Measurements from ENCODE around the gene HK3.

HK3 gene

DNA sequence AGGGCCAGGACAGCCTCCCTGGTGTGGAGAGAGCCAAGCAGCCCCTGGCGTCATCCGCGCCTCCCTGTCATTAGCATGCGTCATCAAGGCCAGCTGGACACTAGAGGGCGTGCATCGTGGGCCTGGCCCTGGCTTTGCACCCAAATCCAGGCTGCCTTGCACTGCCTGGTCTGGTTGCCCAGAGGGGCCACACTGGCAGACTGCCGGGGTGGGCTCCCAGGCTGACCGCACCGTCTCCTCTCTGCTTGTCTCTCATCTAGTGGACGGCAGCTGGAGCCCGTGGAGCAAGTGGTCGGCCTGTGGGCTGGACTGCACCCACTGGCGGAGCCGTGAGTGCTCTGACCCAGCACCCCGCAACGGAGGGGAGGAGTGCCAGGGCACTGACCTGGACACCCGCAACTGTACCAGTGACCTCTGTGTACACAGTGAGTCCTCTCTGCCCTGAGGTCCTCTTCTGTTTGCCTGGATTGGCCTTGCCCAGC, 29.0 kb downstream of the HK3 start:
- TF ChIP-seq, protein P1, sequence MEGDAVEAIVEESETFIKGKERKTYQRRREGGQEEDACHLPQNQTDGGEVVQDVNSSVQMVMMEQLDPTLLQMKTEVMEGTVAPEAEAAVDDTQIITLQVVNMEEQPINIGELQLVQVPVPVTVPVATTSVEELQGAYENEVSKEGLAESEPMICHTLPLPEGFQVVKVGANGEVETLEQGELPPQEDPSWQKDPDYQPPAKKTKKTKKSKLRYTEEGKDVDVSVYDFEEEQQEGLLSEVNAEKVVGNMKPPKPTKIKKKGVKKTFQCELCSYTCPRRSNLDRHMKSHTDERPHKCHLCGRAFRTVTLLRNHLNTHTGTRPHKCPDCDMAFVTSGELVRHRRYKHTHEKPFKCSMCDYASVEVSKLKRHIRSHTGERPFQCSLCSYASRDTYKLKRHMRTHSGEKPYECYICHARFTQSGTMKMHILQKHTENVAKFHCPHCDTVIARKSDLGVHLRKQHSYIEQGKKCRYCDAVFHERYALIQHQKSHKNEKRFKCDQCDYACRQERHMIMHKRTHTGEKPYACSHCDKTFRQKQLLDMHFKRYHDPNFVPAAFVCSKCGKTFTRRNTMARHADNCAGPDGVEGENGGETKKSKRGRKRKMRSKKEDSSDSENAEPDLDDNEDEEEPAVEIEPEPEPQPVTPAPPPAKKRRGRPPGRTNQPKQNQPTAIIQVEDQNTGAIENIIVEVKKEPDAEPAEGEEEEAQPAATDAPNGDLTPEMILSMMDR (IDR thresholded peaks at IDR 0.05; ENCODE audit: control extremely low read depth, extremely low read depth, low read depth, missing control alignments): no peak
- ChIA-PET POLR2A (interaction anchor here (0.6 kb wide), 1 partner anchor 116 kb away, joined by 3 read pairs; no protein-coding TSS in a partner anchor), CTCF (no interaction called here)
- no peak for DNase-seq (ENCODE audit: extremely low spot score)

DNA sequence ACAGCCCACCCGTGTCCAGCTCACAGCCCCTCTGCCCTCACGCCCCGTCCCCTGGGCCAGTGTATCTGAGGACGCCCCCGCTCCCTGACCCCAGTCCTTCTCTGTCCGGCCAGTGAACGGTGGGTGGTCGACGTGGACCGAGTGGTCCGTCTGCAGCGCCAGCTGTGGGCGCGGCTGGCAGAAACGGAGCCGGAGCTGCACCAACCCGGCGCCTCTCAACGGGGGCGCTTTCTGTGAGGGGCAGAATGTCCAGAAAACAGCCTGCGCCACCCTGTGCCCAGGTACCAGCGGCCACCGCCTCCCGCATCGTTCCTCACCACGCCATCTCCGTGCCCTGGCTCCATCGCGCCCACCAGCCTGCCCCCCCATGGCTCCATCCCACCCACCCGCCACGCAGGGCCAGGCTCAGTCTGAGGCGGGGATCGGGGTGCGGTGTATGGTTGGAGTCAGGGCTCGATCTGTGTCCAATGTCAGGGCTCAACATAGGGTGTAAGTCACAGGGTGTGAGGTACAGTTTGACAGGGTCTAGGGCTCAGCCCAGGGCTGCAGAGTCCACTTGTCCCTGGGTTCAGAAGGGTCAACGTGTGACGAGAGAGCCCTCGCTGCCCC, 29.5 kb downstream of the HK3 start:
- no peak for DNase-seq (ENCODE audit: extremely low spot score)
- CTCF ChIA-PET: no interaction called here
- TF ChIP-seq, protein P1 (IDR thresholded peaks at IDR 0.05; ENCODE audit: control extremely low read depth, extremely low read depth, low read depth, missing control alignments): no peak
- POLR2A ChIA-PET: no interaction called here

DNA sequence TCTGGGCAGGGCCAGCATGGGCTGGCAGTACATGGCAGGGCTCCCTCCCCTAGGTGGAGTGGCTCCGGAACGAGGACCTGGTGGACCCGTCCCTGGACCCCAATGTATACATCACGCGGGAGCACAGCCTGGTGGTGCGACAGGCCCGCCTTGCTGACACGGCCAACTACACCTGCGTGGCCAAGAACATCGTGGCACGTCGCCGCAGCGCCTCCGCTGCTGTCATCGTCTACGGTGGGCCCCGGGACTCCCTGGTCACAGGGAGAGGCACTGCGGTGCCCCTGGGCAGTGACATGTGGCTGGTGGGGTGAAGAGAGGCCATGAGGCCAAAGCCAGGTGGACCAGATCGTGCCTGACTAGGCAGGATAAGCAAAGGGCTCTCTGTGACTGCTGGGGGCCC, 30.4 kb downstream of the HK3 start:
- DNase-seq (ENCODE audit: extremely low spot score): no peak
- TF ChIP-seq, protein P1 (IDR thresholded peaks at IDR 0.05; ENCODE audit: control extremely low read depth, extremely low read depth, low read depth, missing control alignments): no peak
- ChIA-PET POLR2A (no interaction called here), CTCF (no interaction called here)

DNA sequence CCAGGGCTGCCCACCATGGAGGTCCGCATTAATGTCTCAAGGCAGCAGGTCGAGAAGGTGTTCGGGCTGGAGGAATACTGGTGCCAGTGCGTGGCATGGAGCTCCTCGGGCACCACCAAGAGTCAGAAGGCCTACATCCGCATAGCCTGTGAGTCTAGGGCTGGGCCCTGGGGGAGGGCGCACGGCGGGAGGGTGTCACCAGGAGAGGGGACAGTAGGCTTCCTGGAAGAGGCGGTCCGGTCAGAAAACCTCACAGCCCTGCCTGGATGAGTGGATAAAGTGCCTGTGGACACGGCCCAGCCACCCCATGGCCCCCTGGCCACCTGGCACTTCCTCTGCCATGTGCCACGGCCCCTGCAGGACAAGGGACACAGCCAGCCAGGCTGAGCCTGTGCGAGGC, 31.0 kb downstream of the HK3 start:
- TF ChIP-seq, protein P1 (IDR thresholded peaks at IDR 0.05; ENCODE audit: control extremely low read depth, extremely low read depth, low read depth, missing control alignments): no peak
- POLR2A ChIA-PET: no interaction called here
- CTCF ChIA-PET: interaction anchor here (2.0 kb wide), 1 partner anchor 8 kb away, joined by 5 read pairs; no protein-coding TSS in a partner anchor
- DNase-seq (ENCODE audit: extremely low spot score): no peak

DNA sequence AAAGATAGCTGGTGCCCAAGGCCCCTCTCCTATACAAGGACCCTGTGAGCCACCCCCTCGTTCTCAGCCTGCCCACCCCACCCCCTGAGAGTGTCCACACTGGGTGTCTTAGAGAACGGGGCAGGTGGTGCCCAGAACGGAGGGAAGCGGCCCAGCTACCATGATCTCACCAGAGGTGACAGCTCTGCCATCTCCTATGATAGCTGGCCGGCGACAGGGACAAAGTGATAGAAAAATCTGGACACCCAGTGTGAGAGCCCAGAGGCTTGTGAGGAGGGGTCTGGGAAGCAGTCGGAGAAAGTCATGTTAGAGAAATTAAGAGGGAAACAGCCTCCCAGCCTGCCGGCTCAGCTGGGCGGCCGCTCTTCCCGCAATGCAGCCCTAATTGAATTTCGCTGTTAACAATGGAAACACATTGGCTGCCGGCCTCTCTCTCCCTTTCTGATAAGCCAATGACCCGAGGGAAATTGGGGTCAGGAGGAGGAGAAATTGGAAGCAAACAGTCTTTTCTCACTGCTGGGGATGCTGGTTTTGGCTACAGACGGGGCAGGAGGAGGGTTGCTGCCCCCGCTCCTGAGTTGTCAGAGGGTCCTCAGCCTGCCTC, 32.3 kb downstream of the HK3 start:
- ChIA-PET POLR2A (no interaction called here), CTCF (interaction anchor here (1.1 to 2.0 kb wide), 2 partner anchors 9 to 14 kb away, joined by 3 to 5 read pairs; no protein-coding TSS in a partner anchor)
- TF ChIP-seq, protein P1 (IDR thresholded peaks at IDR 0.05; ENCODE audit: control extremely low read depth, extremely low read depth, low read depth, missing control alignments): no peak
- DNase-seq (ENCODE audit: extremely low spot score): no peak

DNA sequence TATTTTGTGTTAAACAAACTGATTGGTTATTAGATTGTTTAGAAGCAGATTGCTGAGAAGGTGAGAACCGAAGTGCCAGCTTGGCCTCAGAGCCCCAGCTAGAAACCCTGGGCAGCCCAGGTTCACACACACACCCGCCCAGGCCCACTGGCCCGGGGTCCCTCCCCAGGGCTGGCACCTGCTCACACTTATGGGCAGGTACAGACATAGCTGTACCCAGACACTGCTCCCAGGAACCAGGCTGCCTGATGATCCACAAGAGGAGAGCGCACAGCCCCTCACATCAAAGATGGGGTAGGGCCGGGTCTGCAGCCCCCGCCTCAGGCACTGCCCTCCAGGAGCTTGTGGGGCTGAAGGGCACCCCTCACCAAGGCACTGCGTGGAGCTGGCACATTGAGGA, 33.2 kb downstream of the HK3 start:
- DNase-seq (ENCODE audit: extremely low spot score): no peak
- POLR2A ChIA-PET: no interaction called here
- TF ChIP-seq, protein P1 (IDR thresholded peaks at IDR 0.05; ENCODE audit: control extremely low read depth, extremely low read depth, low read depth, missing control alignments): no peak
- CTCF ChIA-PET: interaction anchor here (1.1 to 2.0 kb wide), 2 partner anchors 10 to 13 kb away, joined by 3 to 5 read pairs; no protein-coding TSS in a partner anchor

Data from GM10248 (cell line).